Stomach (tissue), 9 donors: ENCODE results near the gene PTPRK. TPM values are rescaled to one million over a fixed set of nuclear protein-coding genes. Genes with fewer than 3 reads are reported as not detected.

Experiments
- DNase-seq, 2 donors: peaks; one replicate each; pipeline versions ENCODE4 v3.0.0 to v3.0.0-alpha.2; 2013 to 2019
- H3K27ac ChIP-seq, 5 donors: fragments of 200-600 bp in 4 of 5; sonication (generic) in 4 of 5; one replicate each; pipeline ENCODE4 v1.5.1; 2013 to 2019; ENCODE audit warnings: mild to moderate bottlenecking in 1 of 5, moderate library complexity in 1 of 5
- H3K27me3 ChIP-seq, 3 donors: fragments of 200-600 bp; sonication (generic); one replicate each; pipeline ENCODE4 v1.5.1; 2017 to 2019; ENCODE audit warnings: mixed run types in 1 of 3
- H3K36me3 ChIP-seq, 4 donors: fragments of 200-600 bp; sonication (generic); 1 replicate in 3 of 4; 2 replicates in 1 of 4; pipeline ENCODE4 v1.5.1; 2016 to 2019
- H3K4me1 ChIP-seq, 4 donors: fragments of 200-600 bp; sonication (generic); one replicate each; pipeline ENCODE4 v1.5.1; 2016 to 2019
- H3K4me3 ChIP-seq, 4 donors: fragments of 200-600 bp; sonication (generic) in 3 of 4; one replicate each; pipeline ENCODE4 v1.5.1; 2016 to 2019; ENCODE audit warnings: mild to moderate bottlenecking in 1 of 4
- H3K9me3 ChIP-seq, 4 donors: fragments of 200-600 bp; sonication (generic); one replicate each; pipeline ENCODE4 v1.5.1; 2016 to 2019
- EP300 ChIP-seq: sonication (generic); formaldehyde crosslinking; IDR thresholded peaks from one replicate; pipeline ENCODE4 v1.6.1; 2017; ENCODE audit warnings: antibody characterized with exemption
- POLR2A ChIP-seq, 4 donors: fragments of 450-650 bp; IDR thresholded peaks; one replicate each; pipeline ENCODE4 v1.6.1; 2016; ENCODE audit warnings: antibody characterized with exemption in 4 of 4, control low read depth in 2 of 4, mild to moderate bottlenecking in 1 of 4, moderate library complexity in 1 of 4
- POLR2AphosphoS5 ChIP-seq, 3 donors: sonication (generic); formaldehyde crosslinking; IDR thresholded peaks; one replicate each; pipeline ENCODE4 v1.6.1; 2016; ENCODE audit warnings: antibody characterized with exemption in 3 of 3
- WGBS, 5 donors: extraction: QIAGEN DNeasy Blood & Tissue Kit in 3 of 5; methylation state at CpG; one replicate each; pipeline versions ENCODE4 v1.1.5 to v1.1.7; 2013 to 2018; 5-methylcytosine and 5-hydroxymethylcytosine counted together
- intact Hi-C: fragments of 100-400 bp; cut with DNase I; formaldehyde crosslinking; loops from one replicate; pipeline ENCODE4 v1.15.1; 2023; ENCODE audit warnings: low total_unique reads
- polyA plus RNA-seq, 3 donors: library from polyadenylated mRNA; stranded (reverse); fragments of 200-250 nt; gene quantifications; one replicate each; pipeline ENCODE4 v1.2.3, GENCODE V29; 2013
- total RNA-seq, 5 donors: library from RNA; depleted of rRNA; stranded (reverse); fragments of >200 nt; gene quantifications; one replicate each; pipeline versions ENCODE4 v1.1.0 to v1.2.3, GENCODE V29; 2014 to 2016
- TF ChIP-seq, protein P1 (sequence below), 7 experiments: fragments of 450-650 bp in 4 of 7; fragments of 200-600 bp in 3 of 7; sonication (generic) in 3 of 7; IDR thresholded peaks; one replicate each; pipeline ENCODE4 v1.5.1; 2016 to 2019; ENCODE audit warnings: antibody characterized with exemption in 7 of 7, control low read depth in 2 of 7, mild to moderate bottlenecking in 1 of 7
- donor health status: healthy with polysubstance abuse.
- donor health status: Bipolar disorder and iron deficiency.
- donor health status: healthy.

Gene PTPRK
- total and polyA plus RNA-seq, 8 donors, result 7.0 to 644 (median 114) TPM

DNA sequence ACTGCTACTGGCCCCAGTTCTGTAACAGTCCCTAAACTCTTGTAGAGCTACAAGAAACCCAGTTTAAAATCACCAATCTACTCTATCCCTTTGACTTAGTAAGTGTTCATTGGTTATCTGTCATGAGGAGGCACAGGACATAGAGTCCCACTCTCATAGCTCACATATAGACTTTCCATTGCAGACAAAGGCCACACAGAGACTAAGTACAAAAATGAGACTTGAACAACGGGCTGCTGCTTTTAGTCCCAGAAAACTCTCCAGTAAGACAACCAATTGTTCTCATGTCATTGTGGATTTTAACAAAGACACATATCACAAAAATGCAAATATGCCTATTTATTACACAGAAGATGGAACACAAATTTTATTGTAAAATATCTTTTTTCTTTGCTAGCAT, 197.4 kb downstream of the PTPRK start:
- Histone ChIP-seq H3K9me3 (peaks cover 0 to 4% (median 0%) of the 10 kb centered on the region in 4 donors), H3K4me1 (peaks cover 0 to 6% (median 0%) of the 10 kb centered on the region in 4 donors)
- intact Hi-C loops, result no loop called here

DNA sequence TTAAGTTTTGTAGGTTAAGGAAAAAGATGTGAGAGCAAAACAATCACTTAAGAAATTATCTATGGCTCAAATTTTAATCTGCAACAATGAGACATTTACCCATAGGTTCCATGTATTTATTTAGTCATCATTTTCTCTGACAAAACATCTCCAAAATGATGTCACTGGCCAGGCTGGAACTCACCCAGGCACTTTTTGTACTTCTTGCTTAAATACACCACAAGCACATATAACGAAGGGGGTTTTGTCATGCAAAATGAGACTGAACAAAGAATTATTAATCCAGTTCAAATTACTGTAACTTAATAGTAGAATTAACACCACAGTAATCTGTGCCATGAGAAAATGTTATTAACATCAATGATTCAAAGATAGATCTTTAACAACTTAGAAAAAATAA, 200.5 kb downstream of the PTPRK start:
- no peak overlapping the region for H3K27ac ChIP-seq
- no peaks in the 10 kb centered on the region for H3K9me3 ChIP-seq
- H3K36me3 ChIP-seq, result peaks cover 0 to 4% (median 0%) of the 10 kb centered on the region in 4 donors
- no peak for DNase-seq
- peaks cover 0 to 16% (median 2%) of the 10 kb centered on the region in 4 donors for H3K4me1 ChIP-seq
- TF ChIP-seq EP300 (no peak), POLR2A (IDR thresholded peaks at IDR 0.05) (no peak)
- intact Hi-C loops, result no loop called here
- H3K27me3 ChIP-seq, result no peaks in the 10 kb centered on the region
- WGBS, 5 donors, result 47 to 92% (median 73%) methylated on average over 1 of the region's 1 CpG
- no peak overlapping the region for H3K4me3 ChIP-seq

More for the DNA sequence above, 197.4 kb downstream of the PTPRK start:
- peaks cover 0 to 4% (median 0%) of the 10 kb centered on the region in 4 donors for H3K36me3 ChIP-seq
- H3K27ac ChIP-seq, result no peak overlapping the region
- TF ChIP-seq EP300, result no peak
- TF ChIP-seq, protein P1, sequence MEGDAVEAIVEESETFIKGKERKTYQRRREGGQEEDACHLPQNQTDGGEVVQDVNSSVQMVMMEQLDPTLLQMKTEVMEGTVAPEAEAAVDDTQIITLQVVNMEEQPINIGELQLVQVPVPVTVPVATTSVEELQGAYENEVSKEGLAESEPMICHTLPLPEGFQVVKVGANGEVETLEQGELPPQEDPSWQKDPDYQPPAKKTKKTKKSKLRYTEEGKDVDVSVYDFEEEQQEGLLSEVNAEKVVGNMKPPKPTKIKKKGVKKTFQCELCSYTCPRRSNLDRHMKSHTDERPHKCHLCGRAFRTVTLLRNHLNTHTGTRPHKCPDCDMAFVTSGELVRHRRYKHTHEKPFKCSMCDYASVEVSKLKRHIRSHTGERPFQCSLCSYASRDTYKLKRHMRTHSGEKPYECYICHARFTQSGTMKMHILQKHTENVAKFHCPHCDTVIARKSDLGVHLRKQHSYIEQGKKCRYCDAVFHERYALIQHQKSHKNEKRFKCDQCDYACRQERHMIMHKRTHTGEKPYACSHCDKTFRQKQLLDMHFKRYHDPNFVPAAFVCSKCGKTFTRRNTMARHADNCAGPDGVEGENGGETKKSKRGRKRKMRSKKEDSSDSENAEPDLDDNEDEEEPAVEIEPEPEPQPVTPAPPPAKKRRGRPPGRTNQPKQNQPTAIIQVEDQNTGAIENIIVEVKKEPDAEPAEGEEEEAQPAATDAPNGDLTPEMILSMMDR (IDR thresholded peaks at IDR 0.05), result no peak
- TF ChIP-seq POLR2A (IDR thresholded peaks at IDR 0.05), result no peak
- H3K27me3 ChIP-seq, result no peaks in the 10 kb centered on the region
- WGBS, 5 donors, result 72 to 97% (median 91%) methylated on average over 1 of the region's 1 CpG
- DNase-seq, result no peak
- no peak overlapping the region for H3K4me3 ChIP-seq

DNA sequence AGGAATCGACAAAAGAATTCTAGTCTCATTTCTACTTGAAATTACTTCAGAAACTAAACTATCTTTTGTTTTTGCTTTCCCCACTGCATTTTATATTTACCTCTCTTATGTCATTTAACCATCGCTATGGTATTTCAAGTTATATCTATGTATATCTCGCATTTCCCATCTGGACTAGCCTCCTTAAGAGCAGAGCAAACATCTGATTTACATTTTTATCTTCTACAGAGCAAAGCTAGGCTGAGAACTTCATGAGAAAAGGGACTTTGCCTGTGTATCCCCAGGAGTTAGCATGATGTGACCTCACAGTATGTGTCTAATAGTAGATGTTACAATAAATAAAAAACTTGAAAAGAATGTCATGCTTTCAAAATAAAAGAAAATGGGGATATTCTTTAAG, 201.2 kb downstream of the PTPRK start:
- Histone ChIP-seq H3K27me3 (no peaks in the 10 kb centered on the region), H3K4me1 (peaks cover 0 to 21% (median 2%) of the 10 kb centered on the region in 4 donors), H3K9me3 (no peaks in the 10 kb centered on the region), H3K27ac (no peak overlapping the region), H3K36me3 (peaks cover 0 to 4% (median 0%) of the 10 kb centered on the region in 4 donors), H3K4me3 (no peak overlapping the region)
- no peak for DNase-seq
- 73 to 82% (median 76%) methylated on average over 3 of the region's 3 CpGs for WGBS, 5 donors
- intact Hi-C loops, result no loop called here
- TF ChIP-seq EP300 (no peak), POLR2AphosphoS5 (IDR thresholded peaks at IDR 0.05) (no peak), POLR2A (IDR thresholded peaks at IDR 0.05) (no peak)
- TF ChIP-seq, protein P1 (IDR thresholded peaks at IDR 0.05), result no peak

DNA sequence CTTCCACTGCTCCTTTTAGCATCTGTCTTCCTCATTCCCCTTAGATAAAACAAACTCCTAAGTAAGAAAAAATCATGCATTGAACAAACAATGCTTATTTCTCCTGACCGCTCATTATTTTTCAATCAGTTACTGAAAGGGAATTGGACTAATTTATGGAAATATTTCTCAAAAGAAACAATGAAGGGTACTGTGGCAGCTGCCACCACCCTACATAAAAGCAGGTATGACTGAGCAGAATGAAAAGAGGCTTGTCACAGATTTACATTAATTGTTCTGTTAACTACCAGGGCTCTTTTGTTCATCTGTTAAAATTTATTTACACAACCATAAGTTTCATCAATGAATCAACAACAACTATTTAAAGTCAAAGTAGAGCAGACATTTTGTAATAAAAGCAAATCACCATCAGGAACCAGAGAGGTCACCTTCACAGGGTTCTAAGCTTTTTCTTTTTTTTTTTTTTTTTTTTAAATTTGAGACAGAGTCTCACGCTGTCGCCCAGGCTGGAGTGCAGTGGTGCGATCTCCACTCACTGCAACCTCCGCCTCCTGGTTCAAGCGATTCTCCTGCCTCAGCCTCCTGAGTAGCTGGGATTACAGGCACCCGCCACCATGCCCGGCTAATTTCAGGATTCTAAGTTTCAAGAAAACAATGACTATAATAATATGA, 204.0 kb downstream of the PTPRK start:
- no peak overlapping the region for H3K4me3 ChIP-seq
- H3K36me3 ChIP-seq, result no peaks in the 10 kb centered on the region
- no peak for DNase-seq
- TF ChIP-seq, protein P1 (IDR thresholded peaks at IDR 0.05), result no peak
- TF ChIP-seq EP300 (no peak), POLR2A (IDR thresholded peaks at IDR 0.05) (no peak), POLR2AphosphoS5 (IDR thresholded peaks at IDR 0.05) (no peak)
- H3K4me1 ChIP-seq, result peaks cover 0 to 21% (median 2%) of the 10 kb centered on the region in 4 donors
- 88 to 97% (median 95%) methylated on average over 8 of the region's 8 CpGs for WGBS, 5 donors
- intact Hi-C loops, result no loop called here
- H3K9me3 ChIP-seq, result no peaks in the 10 kb centered on the region
- no peaks in the 10 kb centered on the region for H3K27me3 ChIP-seq
- H3K27ac ChIP-seq, result no peak overlapping the region

DNA sequence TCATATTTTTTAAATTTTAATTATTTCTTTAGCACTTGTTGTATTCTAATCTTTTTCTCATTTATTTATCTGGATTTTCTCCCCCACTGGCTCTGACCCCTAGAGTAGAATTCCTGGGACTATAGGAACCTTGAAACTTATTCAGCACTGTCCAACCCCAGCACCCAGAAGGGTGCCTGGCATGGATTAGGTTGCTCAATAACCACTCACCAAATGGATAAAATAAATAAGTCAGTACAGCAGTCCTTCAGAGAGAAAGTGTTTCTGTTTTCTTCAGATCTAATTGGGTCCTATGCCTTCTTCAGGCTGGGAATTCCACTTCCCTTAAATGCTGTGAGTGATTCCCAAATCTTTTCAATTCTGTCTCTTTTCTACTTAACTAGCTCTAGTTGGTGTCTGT, 206.2 kb downstream of the PTPRK start:
- H3K4me3 ChIP-seq, result no peak overlapping the region
- H3K27ac ChIP-seq, result no peak overlapping the region
- H3K4me1 ChIP-seq, result peaks cover 0 to 27% (median 2%) of the 10 kb centered on the region in 4 donors
- no peaks in the 10 kb centered on the region for H3K27me3 ChIP-seq
- H3K36me3 ChIP-seq, result no peaks in the 10 kb centered on the region
- TF ChIP-seq POLR2A (IDR thresholded peaks at IDR 0.05) (no peak), POLR2AphosphoS5 (IDR thresholded peaks at IDR 0.05) (no peak)
- TF ChIP-seq, protein P1 (IDR thresholded peaks at IDR 0.05), result no peak
- intact Hi-C loops, result no loop called here
- DNase-seq, result no peak
- no peaks in the 10 kb centered on the region for H3K9me3 ChIP-seq
